WTC11 (cell line): ENCODE results near the gene XAB2. TPM values are rescaled to one million over a fixed set of nuclear protein-coding genes. Genes with fewer than 3 reads are reported as not detected.

Experiments
- ATAC-seq: fragments of 200-7000 bp; cut with Tn5 transposase; 2 replicates; pipeline ENCODE4 v1.10.0; 2021; ENCODE audit warnings: mild to moderate bottlenecking, moderate library complexity
- CTCF ChIA-PET: fragments of 300-600 bp; sonication (Branson Sonifier 250); formaldehyde crosslinking; loops from one replicate; lab custom pipeline; 2021; ENCODE audit warnings: antibody characterized with exemption; lab: Charles Lee
- POLR2A ChIA-PET: fragments of 350-600 bp; sonication (Branson Sonifier 250); formaldehyde crosslinking; loops from one replicate; lab custom pipeline; 2021; ENCODE audit warnings: antibody characterized with exemption; lab: Charles Lee
- DNase-seq: peaks from one replicate; pipeline ENCODE4 v3.0.0; 2021; ENCODE audit warnings: low spot score
- H3K27ac Mint-ChIP-seq: 2 replicates; pipeline ENCODE4 v1.8.0; 2021; ENCODE audit warnings: mixed read lengths
- H3K27me3 Mint-ChIP-seq: 2 replicates; pipeline ENCODE4 v1.8.0; 2021; ENCODE audit warnings: low read depth, mild to moderate bottlenecking, moderate library complexity, mixed read lengths
- H3K36me3 Mint-ChIP-seq: 2 replicates; pipeline ENCODE4 v1.8.0; 2021; ENCODE audit warnings: mixed read lengths
- H3K4me1 Mint-ChIP-seq: 2 replicates; pipeline ENCODE4 v1.8.0; 2022; ENCODE audit warnings: mixed read lengths
- H3K4me3 Mint-ChIP-seq: 2 replicates; pipeline ENCODE4 v1.8.0; 2021; ENCODE audit warnings: mild to moderate bottlenecking, moderate library complexity, mixed read lengths
- H3K9me3 Mint-ChIP-seq: 2 replicates; pipeline ENCODE4 v1.8.0; 2021; ENCODE audit warnings: mixed read lengths
- AR ChIP-seq: fragments of 250-450 bp; sonication (Bioruptor Pico); IDR thresholded peaks from 2 replicates; pipeline ENCODE4 v1.9.0; 2021; ENCODE audit warnings: mild to moderate bottlenecking
- ARID4B ChIP-seq: sonication (generic); formaldehyde crosslinking; IDR thresholded peaks from 2 replicates; pipeline ENCODE4 v1.8.0; 2023; ENCODE audit warnings: missing genetic modification reagents, mild to moderate bottlenecking, borderline replicate concordance
- EMX1 ChIP-seq: fragments of 250-450 bp; sonication (Bioruptor Pico); IDR thresholded peaks from 2 replicates; pipeline ENCODE4 v1.8.0; 2021; ENCODE audit warnings: mild to moderate bottlenecking
- HMGXB4 ChIP-seq: sonication (generic); formaldehyde crosslinking; IDR thresholded peaks from 2 replicates; pipeline ENCODE4 v1.8.1; 2023; ENCODE audit warnings: mild to moderate bottlenecking, moderate library complexity, missing genetic modification reagents
- JUN ChIP-seq: sonication (generic); formaldehyde crosslinking; IDR thresholded peaks from 2 replicates; pipeline ENCODE4 v1.8.0; 2023; ENCODE audit warnings: mild to moderate bottlenecking, missing genetic modification reagents
- NR3C1 ChIP-seq: sonication (generic); formaldehyde crosslinking; conservative IDR thresholded peaks from 2 replicates; pipeline ENCODE4 v1.8.1; 2023; ENCODE audit warnings: low read depth, mild to moderate bottlenecking, missing genetic modification reagents
- SP1 ChIP-seq: sonication (generic); formaldehyde crosslinking; conservative IDR thresholded peaks from 2 replicates; pipeline ENCODE4 v1.8.1; 2022; ENCODE audit warnings: missing genetic modification reagents
- ZNF121 ChIP-seq: sonication (generic); formaldehyde crosslinking; IDR thresholded peaks from 2 replicates; pipeline ENCODE4 v1.8.0; 2023; ENCODE audit warnings: missing genetic modification reagents
- ZNF512 ChIP-seq: sonication (generic); formaldehyde crosslinking; IDR thresholded peaks from 2 replicates; pipeline ENCODE4 v1.8.1; 2022; ENCODE audit warnings: missing genetic modification reagents, borderline replicate concordance
- ZNF532 ChIP-seq: fragments of 250-450 bp; sonication (Bioruptor Pico); IDR thresholded peaks from 2 replicates; pipeline ENCODE4 v1.9.0; 2021; ENCODE audit warnings: mild to moderate bottlenecking, borderline replicate concordance
- total RNA-seq: library from RNA; stranded (reverse); gene quantifications from 3 replicates; pipeline ENCODE4 v1.2.3, GENCODE V29; 2021

The XAB2 gene
- total RNA-seq, 1 experiment from 2014 or later, result 65.7 TPM

GRCh38 chr19:7643031-7643415 lies 13.7 kb upstream of the XAB2 start (continued):
- no peak for TF ChIP-seq ARID4B
- no peak for TF ChIP-seq EMX1 (CRISPR knock-in tag)
- no peak for TF ChIP-seq SP1 (CRISPR knock-in tag)

- no peak overlapping the region for H3K27ac Mint-ChIP-seq
- H3K27me3 Mint-ChIP-seq, result no peaks in the 10 kb centered on the region
- no peak for DNase-seq
- TF ChIP-seq AR (CRISPR knock-in tag) (no peak), ZNF532 (CRISPR knock-in tag) (no peak), NR3C1 (CRISPR knock-in tag) (no peak), ZNF121 (CRISPR knock-in tag) (no peak), JUN (no peak), ZNF512 (CRISPR knock-in tag) (no peak), HMGXB4 (no peak)
- POLR2A ChIA-PET, result no interaction called here
- no peaks in the 10 kb centered on the region for H3K4me1 Mint-ChIP-seq
- ATAC-seq, result no peak
- H3K9me3 Mint-ChIP-seq, result peaks cover 8% of the 10 kb centered on the region
- CTCF ChIA-PET, result interaction anchor here (0.5 to 2.8 kb wide), 7 partner anchors 35 to 353 kb away, joined by 3 to 37 read pairs (median 6); partner anchors contain the start of gene TRAPPC5
- peaks cover 7% of the 10 kb centered on the region; the same call in 1 of the 2 replicates for H3K36me3 Mint-ChIP-seq
- no peak overlapping the region for H3K4me3 Mint-ChIP-seq
Observed at GRCh38 chr19:7642295-7643030, 13.1 kb upstream of the XAB2 start.
